IMR-90 (cell line): Measurements from ENCODE around the gene TSPAN31. TPM values are rescaled to one million over a fixed set of nuclear protein-coding genes. Genes with fewer than 3 reads are reported as not detected.

ENCODE experiments used
- ATAC-seq: fragments of 200-7000 bp; cut with Tn5 transposase; 2 replicates; pipeline ENCODE4 v1.9.1; 2020; ENCODE audit warnings: low read depth, mild to moderate bottlenecking, moderate library complexity
- BruUV-seq: library from RNA; stranded (reverse); fragments of 400-500 nt; replicated peaks from 2 replicates; lab custom pipeline; 2021; lab: Mats Ljungman, UMichigan
- CTCF ChIA-PET: fragments of 300-600 bp; formaldehyde crosslinking; extraction: SDS; loops from one replicate; lab custom pipeline; 2021; ENCODE audit warnings: antibody characterized with exemption; lab: Yijun Ruan, JAX
- POLR2A ChIA-PET: fragments of 300-600 bp; sonication (Branson Sonifier 250); formaldehyde crosslinking; loops from one replicate; lab custom pipeline; 2022; ENCODE audit warnings: antibody characterized with exemption; ENCODE audit not compliant: unreplicated experiment; lab: Charles Lee
- DNase-seq: peaks from one replicate; pipeline ENCODE4 v3.0.0; 2013
- H2AFZ ChIP-seq: replicated peaks from 2 replicates; pipeline ENCODE3; 2013; ENCODE audit warnings: low read length, mild to moderate bottlenecking; ENCODE audit not compliant: poor library complexity
- H2AK5ac ChIP-seq: 2 replicates; pipeline ENCODE4 v1.6.1; 2013; ENCODE audit warnings: low read depth, low read length, inconsistent platforms
- H2AK9ac ChIP-seq: replicated peaks from 2 replicates; pipeline ENCODE3; 2013; ENCODE audit warnings: mild to moderate bottlenecking, low read depth, low read length, moderate library complexity; ENCODE audit not compliant: poor library complexity
- H2BK120ac ChIP-seq: 2 replicates; pipeline ENCODE4 v1.6.1; 2013; ENCODE audit warnings: low read depth, low read length, inconsistent platforms
- H2BK15ac ChIP-seq: 3 replicates; pipeline ENCODE4 v1.6.1; 2013; ENCODE audit warnings: low read depth, low read length, inconsistent platforms
- H2BK20ac ChIP-seq: 2 replicates; pipeline ENCODE4 v1.6.1; 2013; ENCODE audit warnings: low read depth, mild to moderate bottlenecking, inconsistent platforms, low read length, moderate library complexity
- H2BK5ac ChIP-seq: 2 replicates; pipeline ENCODE4 v1.6.1; 2013; ENCODE audit warnings: mild to moderate bottlenecking, low read depth, low read length, inconsistent platforms; ENCODE audit not compliant: poor library complexity, severe bottlenecking
- H3K14ac ChIP-seq: replicated peaks from 2 replicates; pipeline ENCODE4 v1.6.1; 2013; ENCODE audit warnings: low read depth, low read length, inconsistent platforms
- H3K18ac ChIP-seq: 2 replicates; pipeline ENCODE4 v1.6.1; 2013; ENCODE audit warnings: low read depth, low read length, control low read depth
- H3K23ac ChIP-seq: 2 replicates; pipeline ENCODE4 v1.6.1; 2013; ENCODE audit warnings: low read depth, low read length, inconsistent platforms
- H3K27ac ChIP-seq: 2 replicates; pipeline ENCODE4 v1.5.1; 2013; ENCODE audit warnings: mild to moderate bottlenecking, control low read depth, low read length; ENCODE audit not compliant: insufficient read depth
- H3K27me3 ChIP-seq: 2 replicates; pipeline ENCODE4 v1.6.1; 2013; ENCODE audit warnings: low read length; ENCODE audit not compliant: control insufficient read depth, insufficient read depth
- H3K36me3 ChIP-seq: 2 replicates; pipeline ENCODE4 v1.6.1; 2013; ENCODE audit warnings: low read length, mixed read lengths; ENCODE audit not compliant: control insufficient read depth, insufficient read depth
- H3K4ac ChIP-seq: 2 replicates; pipeline ENCODE4 v1.6.1; 2013; ENCODE audit warnings: low read depth, low read length, inconsistent platforms
- H3K4me1 ChIP-seq: 2 replicates; pipeline ENCODE4 v1.6.1; 2013; ENCODE audit warnings: low read length, mixed read lengths; ENCODE audit not compliant: control insufficient read depth, insufficient read depth
- H3K4me2 ChIP-seq: 2 replicates; pipeline ENCODE4 v1.6.1; 2013; ENCODE audit warnings: low read depth, mild to moderate bottlenecking, control low read depth, low read length, moderate library complexity
- H3K4me3 ChIP-seq: 2 replicates; pipeline ENCODE4 v1.5.1; 2013; ENCODE audit warnings: low read depth, mild to moderate bottlenecking, control low read depth, low read length, moderate library complexity; ENCODE audit not compliant: insufficient read depth
- H3K56ac ChIP-seq: 2 replicates; pipeline ENCODE4 v1.6.1; 2013; ENCODE audit warnings: low read length, inconsistent platforms; ENCODE audit not compliant: insufficient read depth; ENCODE audit errors: extremely low read depth
- H3K79me1 ChIP-seq, 2 experiments: 2 replicates each; pipeline ENCODE4 v1.6.1; 2013; ENCODE audit warnings: low read length in 2 of 2, inconsistent platforms in 1 of 2, low read depth in 1 of 2
- H3K9ac ChIP-seq: 2 replicates; pipeline ENCODE4 v1.6.1; 2013; ENCODE audit warnings: low read depth, low read length, control low read depth
- H3K9me1 ChIP-seq: 2 replicates; pipeline ENCODE4 v1.6.1; 2013; ENCODE audit warnings: low read length, inconsistent platforms; ENCODE audit not compliant: insufficient read depth
- H3K9me3 ChIP-seq: 2 replicates; pipeline ENCODE4 v1.6.1; 2013; ENCODE audit warnings: low read length; ENCODE audit not compliant: control insufficient read depth, insufficient read depth
- H4K20me1 ChIP-seq: 2 replicates; pipeline ENCODE4 v1.6.1; 2013; ENCODE audit warnings: low read length, inconsistent platforms; ENCODE audit not compliant: insufficient read depth
- H4K5ac ChIP-seq: 2 replicates; pipeline ENCODE4 v1.6.1; 2013; ENCODE audit warnings: mild to moderate bottlenecking, low read depth, low read length, control low read depth
- H4K8ac ChIP-seq, 2 experiments: 2 replicates each; pipeline ENCODE4 v1.6.1; 2013; ENCODE audit warnings: low read depth in 2 of 2, low read length in 2 of 2, control low read depth in 1 of 2, inconsistent platforms in 1 of 2
- H4K91ac ChIP-seq: 2 replicates; pipeline ENCODE4 v1.6.1; 2013; ENCODE audit warnings: low read depth, low read length, inconsistent platforms; ENCODE audit not compliant: insufficient read depth
- BHLHE40 ChIP-seq: fragments of 150-350 bp; IDR thresholded peaks from 2 replicates; pipeline ENCODE4 v1.6.1; 2016; ENCODE audit warnings: mild to moderate bottlenecking, low read depth, low read length
- CEBPB ChIP-seq: IDR thresholded peaks from 2 replicates; pipeline ENCODE4 v1.6.1; 2012; ENCODE audit warnings: low read depth, low read length, improper control_type of control experiment
- CHD1 ChIP-seq: IDR thresholded peaks from 2 replicates; pipeline ENCODE4 v1.6.1; 2012; ENCODE audit warnings: low read depth, low read length, improper control_type of control experiment
- CTCF ChIP-seq: conservative IDR thresholded peaks from 2 replicates; pipeline ENCODE4 v1.5.1; 2012; ENCODE audit warnings: mild to moderate bottlenecking, low read depth, low read length, improper control_type of control experiment
- FOS ChIP-seq: fragments of 150-350 bp; IDR thresholded peaks from 2 replicates; pipeline ENCODE4 v1.6.1; 2016; ENCODE audit warnings: low read depth, low read length
- MAFK ChIP-seq: IDR thresholded peaks from 2 replicates; pipeline ENCODE4 v1.6.1; 2012; ENCODE audit warnings: low read depth, low read length, improper control_type of control experiment
- MAZ ChIP-seq: IDR thresholded peaks from 2 replicates; pipeline ENCODE4 v1.6.1; 2012; ENCODE audit warnings: low read depth, mild to moderate bottlenecking, low read length, improper control_type of control experiment, moderate library complexity, borderline replicate concordance
- MXI1 ChIP-seq: IDR thresholded peaks from 2 replicates; pipeline ENCODE4 v1.6.1; 2012; ENCODE audit warnings: low read depth, mild to moderate bottlenecking, low read length, moderate library complexity, borderline replicate concordance
- NFE2L2 ChIP-seq: fragments of 150-350 bp; IDR thresholded peaks from 2 replicates; pipeline ENCODE4 v1.6.1; 2016; ENCODE audit warnings: low read depth, mild to moderate bottlenecking, low read length
- POLR2A ChIP-seq: IDR thresholded peaks from 2 replicates; pipeline ENCODE4 v1.6.1; 2012; ENCODE audit warnings: mild to moderate bottlenecking, low read depth, low read length
- RAD21 ChIP-seq: IDR thresholded peaks from 2 replicates; pipeline ENCODE4 v1.6.1; 2012; ENCODE audit warnings: low read length, improper control_type of control experiment
- RCOR1 ChIP-seq: IDR thresholded peaks from 2 replicates; pipeline ENCODE4 v1.6.1; 2012; ENCODE audit warnings: mild to moderate bottlenecking, low read length, improper control_type of control experiment; ENCODE audit not compliant: insufficient replicate concordance
- RFX5 ChIP-seq: IDR thresholded peaks from 2 replicates; pipeline ENCODE4 v1.8.0; 2012; ENCODE audit warnings: low read depth, mild to moderate bottlenecking, low read length, moderate library complexity
- USF2 ChIP-seq: fragments of 150-350 bp; IDR thresholded peaks from 2 replicates; pipeline ENCODE4 v1.6.1; 2017; ENCODE audit warnings: mild to moderate bottlenecking, antibody characterized with exemption, low read length, low read depth
- WGBS, 2 experiments: methylation state at CpG; one replicate each; pipeline versions ENCODE4 v1.1.5 to v1.1.7; 2013; ENCODE audit warnings: missing lambda C conversion rate in 2 of 2; ENCODE audit not compliant: insufficient read length in 1 of 2; ENCODE audit errors: extremely low coverage in 2 of 2; 5-methylcytosine and 5-hydroxymethylcytosine counted together
- dilution Hi-C: fragments of 300-500 bp; cut with HindIII; formaldehyde crosslinking; loops from one replicate; pipeline ENCODE4 v1.14.3; 2018; ENCODE audit warnings: low sequenced_read_pairs; ENCODE audit not compliant: unreplicated experiment
- in situ Hi-C: fragments of 300-500 bp; cut with MboI; formaldehyde crosslinking; loops from 3 replicates; pipeline ENCODE4 v1.14.3; 2019; ENCODE audit warnings: low sequenced_read_pairs, inconsistent platforms, mixed read lengths
- intact Hi-C: fragments of 100-400 bp; cut with micrococcal nuclease; formaldehyde crosslinking; loops from 2 replicates; pipeline ENCODE4 v1.10.0; 2022
- polyA plus RNA-seq, 3 experiments: library from polyadenylated mRNA; depleted of rRNA; stranded (reverse); fragments of >200 nt; gene quantifications; 2 replicates each; pipeline ENCODE4 v1.2.3, GENCODE V29; 2012; ENCODE audit warnings: low replicate concordance in 1 of 3
- total RNA-seq: library from RNA; depleted of rRNA; stranded (reverse); fragments of >200 nt; gene quantifications from 2 replicates; pipeline ENCODE4 v1.2.3, GENCODE V29; 2012
- TF ChIP-seq, protein P1 (sequence below): fragments of 150-350 bp; IDR thresholded peaks from 2 replicates; pipeline ENCODE4 v1.6.1; 2016; ENCODE audit warnings: low read depth, mild to moderate bottlenecking, low read length, moderate library complexity, borderline replicate concordance

Gene TSPAN31
- total and polyA plus RNA-seq, 2 of the 4 experiments (the other 2 are of a cell fraction), result 12.3 to 71.2 TPM

DNA sequence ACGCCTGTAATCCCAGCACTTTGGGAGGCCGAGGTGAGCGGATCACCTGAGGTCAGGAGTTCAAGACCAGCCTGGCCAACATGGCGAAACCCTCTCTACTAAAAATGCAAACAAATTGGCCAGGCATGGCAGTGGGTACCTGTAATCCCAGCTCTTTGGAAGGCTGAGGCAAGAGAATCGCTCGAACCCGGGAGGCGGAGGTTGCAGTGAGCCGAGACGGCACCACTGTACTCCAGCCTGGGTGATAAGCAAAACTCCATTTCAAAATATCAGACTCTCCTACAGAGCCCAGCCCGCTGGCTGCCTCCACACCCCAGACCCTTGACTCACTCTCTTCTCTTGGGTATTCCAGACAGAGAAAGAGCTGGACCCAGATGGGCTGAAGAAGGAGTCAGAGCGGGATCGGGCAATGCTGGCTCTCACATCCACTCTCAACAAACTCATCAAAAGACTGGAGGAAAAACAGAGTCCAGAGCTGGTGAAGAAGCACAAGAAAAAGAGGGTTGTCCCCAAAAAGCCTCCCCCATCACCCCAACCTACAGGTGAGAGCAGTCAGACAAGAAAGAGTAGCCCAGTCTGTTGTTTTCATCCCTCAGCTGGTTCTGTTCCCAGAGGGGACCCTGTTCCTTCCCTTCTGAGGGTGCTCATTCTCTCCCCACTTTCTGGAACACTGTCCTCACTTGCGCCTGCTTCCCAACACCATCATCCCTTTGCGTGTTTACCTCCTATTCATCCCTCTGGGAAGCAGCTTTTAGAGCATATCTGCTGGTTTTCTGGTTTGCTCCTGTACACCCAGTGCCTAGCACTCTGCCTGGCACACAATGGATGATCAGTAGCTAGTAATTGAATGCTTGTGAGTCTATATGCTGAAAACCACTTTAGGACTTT, 26.0 kb upstream of the TSPAN31 start:
- Histone ChIP-seq H3K79me1 (no peaks in the 10 kb centered on the region), H4K20me1 (no peaks in the 10 kb centered on the region), H2AK9ac (no peak overlapping the region), H2BK120ac (no peak overlapping the region), H2AFZ (no peak overlapping the region), H3K4ac (no peak overlapping the region), H4K8ac (no peak overlapping the region), H3K27ac (no peak overlapping the region), H3K4me3 (no peak overlapping the region), H3K14ac (no peak overlapping the region), H3K36me3 (peaks cover 51% of the 10 kb centered on the region), H3K18ac (no peak overlapping the region), H2AK5ac (no peak overlapping the region), H3K4me2 (no peak overlapping the region), H3K9ac (no peak overlapping the region), H3K23ac (no peak overlapping the region), H3K9me1 (peaks cover 3% of the 10 kb centered on the region; the same call in 1 of the 2 replicates), H2BK15ac (no peak overlapping the region), H3K4me1 (no peaks in the 10 kb centered on the region), H2BK5ac (no peak overlapping the region), H3K56ac (no peak overlapping the region), H2BK20ac (no peak overlapping the region), H3K9me3 (no peaks in the 10 kb centered on the region), H3K27me3 (no peaks in the 10 kb centered on the region), H4K5ac (no peak overlapping the region), H4K91ac (no peak overlapping the region)
- dilution Hi-C loops (no loop called here), in situ Hi-C loops (no loop called here), intact Hi-C loops (no loop called here)
- DNase-seq (no peak), ATAC-seq (no peak)
- POLR2A ChIA-PET, result no interaction called here
- no TSS peak for BruUV-seq
- 100% methylated on average over 3 of the region's 15 CpGs; no CpG with 5 or more reads in 1 of the 2 experiments for WGBS, 2 experiments
- CTCF ChIA-PET, result no interaction called here
- no peak for TF ChIP-seq NFE2L2
- no peak for TF ChIP-seq RFX5
- no peak for TF ChIP-seq MAZ
- TF ChIP-seq POLR2A, result no peak
- TF ChIP-seq RAD21, result no peak
- TF ChIP-seq USF2, result no peak
- no peak for TF ChIP-seq BHLHE40
- TF ChIP-seq, protein P1, sequence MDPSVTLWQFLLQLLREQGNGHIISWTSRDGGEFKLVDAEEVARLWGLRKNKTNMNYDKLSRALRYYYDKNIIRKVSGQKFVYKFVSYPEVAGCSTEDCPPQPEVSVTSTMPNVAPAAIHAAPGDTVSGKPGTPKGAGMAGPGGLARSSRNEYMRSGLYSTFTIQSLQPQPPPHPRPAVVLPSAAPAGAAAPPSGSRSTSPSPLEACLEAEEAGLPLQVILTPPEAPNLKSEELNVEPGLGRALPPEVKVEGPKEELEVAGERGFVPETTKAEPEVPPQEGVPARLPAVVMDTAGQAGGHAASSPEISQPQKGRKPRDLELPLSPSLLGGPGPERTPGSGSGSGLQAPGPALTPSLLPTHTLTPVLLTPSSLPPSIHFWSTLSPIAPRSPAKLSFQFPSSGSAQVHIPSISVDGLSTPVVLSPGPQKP, result no peak
- no peak for TF ChIP-seq MXI1
- TF ChIP-seq CEBPB, result no peak
- TF ChIP-seq CHD1, result no peak
- TF ChIP-seq MAFK, result no peak
- TF ChIP-seq FOS, result no peak
- TF ChIP-seq RCOR1, result no peak
- no peak for TF ChIP-seq CTCF
